ENCODE data around the gene TYMS.
A peak's percentile ranks its signal among the peaks of the same experiment; 100 is the strongest.

The TYMS gene

DNA sequence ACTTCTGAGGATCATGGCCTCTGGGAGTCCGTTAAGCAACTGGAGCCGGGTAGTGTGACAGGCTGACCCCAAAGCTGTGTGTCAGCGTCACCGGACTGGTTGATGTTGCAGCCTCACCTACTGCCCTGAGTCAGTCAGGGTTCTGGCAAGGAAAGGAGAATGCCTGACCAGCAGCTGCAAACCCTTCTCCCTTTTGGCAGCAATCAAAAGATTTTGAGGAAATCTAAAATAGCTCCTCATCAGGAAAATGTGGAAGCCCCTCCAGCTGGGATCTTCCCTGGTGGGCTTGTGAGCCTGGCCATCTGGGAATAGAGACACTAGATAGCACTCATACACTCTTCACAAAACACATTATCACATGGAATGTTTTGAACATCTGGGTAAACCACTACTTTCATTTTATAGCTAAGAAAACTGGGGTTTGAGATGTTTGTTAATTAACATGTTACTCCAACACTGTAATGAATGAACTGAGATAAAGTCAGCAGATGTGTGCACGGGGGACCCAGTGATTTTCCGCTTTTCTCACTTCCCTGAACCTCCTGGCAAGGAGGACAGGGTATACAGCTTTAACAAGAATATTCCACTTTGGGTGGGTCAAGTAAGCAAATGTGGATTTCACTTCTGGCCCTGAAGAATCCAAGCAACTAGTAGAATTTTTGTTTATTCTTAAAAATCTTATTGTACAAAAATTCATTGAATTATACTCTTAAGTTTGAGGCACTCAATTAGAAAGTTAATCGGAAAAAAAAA, 36.0 kb upstream of the TYMS start:
- Histone ChIP-seq H3K4me3 (ENCODE audit: low read depth in 1 of 5, low read length in 5 of 5) (no peak overlapping the region), H3K4me1 (ENCODE audit: control insufficient read depth in 5 of 5, insufficient read depth in 5 of 5, low read length in 5 of 5) (peaks cover 0 to 3% (median 0%) of the 10 kb centered on the region in 5 donors), H3K36me3 (ENCODE audit: control insufficient read depth in 5 of 5, insufficient read depth in 5 of 5, low read length in 5 of 5) (no peaks in the 10 kb centered on the region), H3K27ac (ENCODE audit: low read depth, low read length) (no peak overlapping the region), H3K9ac (ENCODE audit: low read length in 5 of 5) (no peak overlapping the region), H3K27me3 (ENCODE audit: control insufficient read depth in 5 of 5, insufficient read depth in 4 of 5, low read length in 5 of 5) (peaks cover 0 to 5% (median 0%) of the 10 kb centered on the region in 5 donors), H3K9me3 (ENCODE audit: control insufficient read depth in 5 of 5, low read length in 5 of 5) (no peaks in the 10 kb centered on the region)

DNA sequence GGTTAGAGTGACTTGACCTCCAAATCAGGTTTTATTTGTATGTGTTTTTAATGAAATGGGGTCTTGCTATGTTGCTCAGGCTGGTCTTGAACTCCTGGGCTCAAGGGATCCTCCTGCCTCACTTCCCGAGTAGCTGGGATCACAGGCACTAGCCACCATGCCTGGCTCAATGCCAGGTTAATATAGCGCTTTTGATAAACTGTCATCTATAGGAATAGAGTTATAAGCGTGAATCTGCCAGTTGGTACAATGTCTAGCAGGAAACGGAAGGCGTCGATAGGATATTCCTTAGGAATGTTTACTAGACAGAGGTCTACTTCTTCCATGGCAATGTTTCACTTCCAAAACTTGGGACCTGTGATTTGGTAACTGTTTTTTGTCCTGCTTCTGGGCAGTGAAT, 35.2 kb upstream of the TYMS start:
- Histone ChIP-seq H3K27ac (ENCODE audit: low read depth, low read length) (no peak overlapping the region), H3K36me3 (ENCODE audit: control insufficient read depth in 5 of 5, insufficient read depth in 5 of 5, low read length in 5 of 5) (no peaks in the 10 kb centered on the region), H3K4me1 (ENCODE audit: control insufficient read depth in 5 of 5, insufficient read depth in 5 of 5, low read length in 5 of 5) (peaks cover 0 to 3% (median 0%) of the 10 kb centered on the region in 5 donors), H3K9me3 (ENCODE audit: control insufficient read depth in 5 of 5, low read length in 5 of 5) (no peaks in the 10 kb centered on the region), H3K9ac (ENCODE audit: low read length in 5 of 5) (no peak overlapping the region), H3K27me3 (ENCODE audit: control insufficient read depth in 5 of 5, insufficient read depth in 4 of 5, low read length in 5 of 5) (peaks cover 0 to 5% (median 0%) of the 10 kb centered on the region in 5 donors), H3K4me3 (ENCODE audit: low read depth in 1 of 5, low read length in 5 of 5) (no peak overlapping the region)

DNA sequence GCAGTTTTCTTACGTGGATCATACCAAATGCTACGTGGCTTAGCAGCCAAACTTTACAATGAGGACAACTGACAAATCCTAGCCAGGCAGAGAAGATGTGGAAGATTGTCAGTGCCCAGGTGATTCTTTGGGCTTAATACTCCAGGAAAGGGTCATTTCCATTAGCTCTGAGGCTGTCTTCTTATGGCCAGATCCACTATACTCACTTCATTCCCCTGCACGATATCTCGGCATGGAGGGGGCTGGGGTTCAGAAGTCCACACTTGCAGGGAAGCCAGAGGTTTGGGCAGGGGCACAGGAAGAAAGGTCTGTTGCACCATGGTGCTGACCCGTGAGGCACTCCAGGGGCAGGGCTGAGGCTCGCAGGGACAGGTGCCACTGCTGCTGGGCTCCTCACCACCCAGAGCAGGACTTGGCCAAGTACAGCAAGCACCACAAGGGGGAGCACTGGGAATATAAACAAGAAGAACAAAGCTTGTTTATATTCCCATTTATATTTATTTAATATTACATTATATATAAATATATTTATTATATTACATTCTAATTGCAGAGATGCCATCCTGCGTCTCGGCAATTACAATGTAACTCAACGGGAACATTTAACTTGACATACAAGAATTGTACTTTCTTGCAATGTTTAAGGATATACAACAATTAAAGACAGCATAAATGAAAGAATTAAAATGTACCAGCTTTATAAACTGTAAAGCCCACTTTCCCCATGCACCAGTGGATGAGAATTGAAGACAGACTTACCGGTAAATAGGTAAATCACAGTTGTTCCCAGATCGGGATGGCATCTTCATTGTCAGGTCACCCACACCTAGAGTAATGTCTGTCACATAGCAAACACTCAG, 33.5 kb upstream of the TYMS start:
- Histone ChIP-seq H3K36me3 (ENCODE audit: control insufficient read depth in 5 of 5, insufficient read depth in 5 of 5, low read length in 5 of 5) (no peaks in the 10 kb centered on the region), H3K4me3 (ENCODE audit: low read depth in 1 of 5, low read length in 5 of 5) (no peak overlapping the region), H3K4me1 (ENCODE audit: control insufficient read depth in 5 of 5, insufficient read depth in 5 of 5, low read length in 5 of 5) (peaks cover 0 to 3% (median 0%) of the 10 kb centered on the region in 5 donors), H3K27me3 (ENCODE audit: control insufficient read depth in 5 of 5, insufficient read depth in 4 of 5, low read length in 5 of 5) (peaks cover 0 to 5% (median 0%) of the 10 kb centered on the region in 5 donors), H3K27ac (ENCODE audit: low read depth, low read length) (no peak overlapping the region), H3K9me3 (ENCODE audit: control insufficient read depth in 5 of 5, low read length in 5 of 5) (no peaks in the 10 kb centered on the region), H3K9ac (ENCODE audit: low read length in 5 of 5) (peak overlapping the region in 1 of 5 donors; percentile 11)

DNA sequence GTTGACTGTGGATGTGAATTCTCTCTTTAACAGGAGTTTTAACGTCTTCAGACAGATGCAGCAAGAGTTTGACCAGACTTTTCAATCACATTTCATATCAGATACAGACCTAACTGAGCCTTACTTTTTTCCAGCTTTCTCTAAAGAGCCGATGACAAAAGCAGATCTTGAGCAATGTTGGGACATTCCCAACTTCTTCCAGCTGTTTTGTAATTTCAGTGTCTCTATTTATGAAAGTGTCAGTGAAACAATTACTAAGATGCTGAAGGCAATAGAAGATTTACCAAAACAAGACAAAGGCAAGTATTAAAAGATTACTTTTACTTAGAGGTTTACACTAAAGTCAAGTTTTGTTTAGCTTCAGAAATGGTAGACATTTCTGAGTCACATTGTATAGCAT, 30.2 kb upstream of the TYMS start:
- Histone ChIP-seq H3K4me1 (ENCODE audit: control insufficient read depth in 5 of 5, insufficient read depth in 5 of 5, low read length in 5 of 5) (peaks cover 0 to 3% (median 0%) of the 10 kb centered on the region in 5 donors), H3K36me3 (ENCODE audit: control insufficient read depth in 5 of 5, insufficient read depth in 5 of 5, low read length in 5 of 5) (no peaks in the 10 kb centered on the region), H3K4me3 (ENCODE audit: low read depth in 1 of 5, low read length in 5 of 5) (no peak overlapping the region), H3K27me3 (ENCODE audit: control insufficient read depth in 5 of 5, insufficient read depth in 4 of 5, low read length in 5 of 5) (peaks cover 0 to 5% (median 0%) of the 10 kb centered on the region in 5 donors), H3K27ac (ENCODE audit: low read depth, low read length) (no peak overlapping the region), H3K9me3 (ENCODE audit: control insufficient read depth in 5 of 5, low read length in 5 of 5) (no peaks in the 10 kb centered on the region), H3K9ac (ENCODE audit: low read length in 5 of 5) (no peak overlapping the region)

DNA sequence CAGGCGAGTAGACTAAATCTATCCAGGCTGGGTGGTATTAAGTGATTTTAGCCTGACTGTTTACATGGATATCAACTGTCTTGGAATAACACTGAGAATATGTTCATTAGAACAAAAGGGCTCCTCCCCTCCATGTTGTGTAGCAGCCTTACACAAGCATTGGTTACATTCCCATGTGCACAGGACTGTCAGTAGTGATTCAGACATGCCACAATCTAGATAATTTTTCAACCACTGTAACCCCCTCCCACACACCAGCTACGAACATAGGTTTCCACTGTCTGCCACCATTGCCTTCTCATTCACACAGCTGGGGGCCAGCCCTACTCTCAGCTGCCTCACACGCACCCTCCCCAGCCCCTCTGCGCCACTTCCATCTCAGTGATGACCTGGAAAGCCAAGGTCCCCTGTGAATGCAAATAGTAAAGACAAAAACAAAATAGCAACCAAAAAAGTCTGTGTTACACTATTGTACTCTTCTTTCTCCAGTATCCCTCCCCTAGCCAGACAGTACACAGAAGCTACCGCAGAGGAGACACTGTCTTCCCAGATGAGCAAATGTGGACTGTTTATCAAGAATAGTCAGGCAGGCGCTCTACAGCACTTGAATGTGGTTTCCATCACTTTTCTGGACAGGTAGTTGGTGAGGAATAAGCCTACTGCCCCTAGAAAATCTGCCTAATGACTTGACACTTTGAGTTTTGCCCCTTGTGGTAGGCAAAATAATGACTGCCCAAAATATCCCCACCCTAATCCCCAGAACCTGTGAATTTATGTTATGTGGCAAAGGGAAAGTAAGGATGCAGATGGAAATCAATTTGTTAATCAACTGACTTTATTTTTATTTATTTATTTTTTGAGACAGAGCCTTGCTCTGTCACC, 27.9 kb upstream of the TYMS start:
- H3K9ac ChIP-seq (ENCODE audit: low read length in 5 of 5): no peak overlapping the region
- no peaks in the 10 kb centered on the region for H3K4me1 ChIP-seq (ENCODE audit: control insufficient read depth in 5 of 5, insufficient read depth in 5 of 5, low read length in 5 of 5)
- H3K27ac ChIP-seq (ENCODE audit: low read depth, low read length): no peak overlapping the region
- H3K4me3 ChIP-seq (ENCODE audit: low read depth in 1 of 5, low read length in 5 of 5): no peak overlapping the region
- H3K27me3 ChIP-seq (ENCODE audit: control insufficient read depth in 5 of 5, insufficient read depth in 4 of 5, low read length in 5 of 5): peaks cover 0 to 2% (median 0%) of the 10 kb centered on the region in 5 donors
- no peaks in the 10 kb centered on the region for H3K36me3 ChIP-seq (ENCODE audit: control insufficient read depth in 5 of 5, insufficient read depth in 5 of 5, low read length in 5 of 5)
- no peaks in the 10 kb centered on the region for H3K9me3 ChIP-seq (ENCODE audit: control insufficient read depth in 5 of 5, low read length in 5 of 5)

DNA sequence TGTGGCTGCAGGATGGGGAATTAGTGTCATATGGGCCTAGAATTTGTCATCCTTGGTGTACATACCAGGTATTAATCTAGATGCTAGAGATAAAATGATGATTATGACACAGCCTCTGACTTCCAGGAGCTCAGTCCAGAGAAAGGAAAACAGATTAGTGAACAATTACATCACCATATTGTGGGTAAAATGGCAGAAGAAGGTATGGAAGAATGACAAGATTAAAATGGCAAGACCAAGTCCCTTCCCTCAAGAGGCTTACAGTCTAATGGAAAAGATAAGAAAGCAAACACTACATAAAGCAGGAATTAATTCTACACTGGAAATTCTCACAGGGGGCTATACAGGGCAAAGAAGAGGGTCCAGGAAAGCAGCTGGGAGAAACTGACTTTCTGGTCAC, 25.9 kb upstream of the TYMS start:
- no peak overlapping the region for H3K9ac ChIP-seq (ENCODE audit: low read length in 5 of 5)
- H3K4me1 ChIP-seq (ENCODE audit: control insufficient read depth in 5 of 5, insufficient read depth in 5 of 5, low read length in 5 of 5): no peaks in the 10 kb centered on the region
- no peak overlapping the region for H3K27ac ChIP-seq (ENCODE audit: low read depth, low read length)
- no peaks in the 10 kb centered on the region for H3K9me3 ChIP-seq (ENCODE audit: control insufficient read depth in 5 of 5, low read length in 5 of 5)
- peaks cover 0 to 2% (median 0%) of the 10 kb centered on the region in 5 donors for H3K27me3 ChIP-seq (ENCODE audit: control insufficient read depth in 5 of 5, insufficient read depth in 4 of 5, low read length in 5 of 5)
- H3K36me3 ChIP-seq (ENCODE audit: control insufficient read depth in 5 of 5, insufficient read depth in 5 of 5, low read length in 5 of 5): no peaks in the 10 kb centered on the region
- no peak overlapping the region for H3K4me3 ChIP-seq (ENCODE audit: low read depth in 1 of 5, low read length in 5 of 5)

DNA sequence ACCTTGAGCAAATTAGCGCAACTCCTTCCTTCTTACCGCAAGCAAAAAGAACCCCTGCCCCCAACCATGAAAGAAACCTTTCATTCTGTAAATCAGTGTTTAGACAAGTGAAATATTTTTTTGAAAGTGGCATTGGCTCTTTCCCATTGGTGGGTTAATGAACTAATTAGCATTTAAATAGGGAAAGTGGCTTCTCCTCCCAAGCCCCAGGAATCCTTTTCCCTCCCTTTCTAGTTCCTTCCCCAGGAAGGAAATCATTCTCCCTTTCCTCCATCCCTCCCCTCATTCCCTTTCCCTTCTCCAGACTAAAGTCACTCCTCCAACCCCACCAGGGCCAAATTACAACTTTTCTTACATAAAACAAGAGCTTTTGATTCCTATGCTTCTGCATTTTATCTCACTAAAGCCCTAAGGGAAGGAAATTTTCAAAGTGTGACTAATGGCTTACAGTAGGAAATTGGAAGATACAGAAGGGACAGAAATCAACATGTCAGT, 22.9 kb upstream of the TYMS start:
- Histone ChIP-seq H3K36me3 (ENCODE audit: control insufficient read depth in 5 of 5, insufficient read depth in 5 of 5, low read length in 5 of 5) (no peaks in the 10 kb centered on the region), H3K9me3 (ENCODE audit: control insufficient read depth in 5 of 5, low read length in 5 of 5) (no peaks in the 10 kb centered on the region), H3K27me3 (ENCODE audit: control insufficient read depth in 5 of 5, insufficient read depth in 4 of 5, low read length in 5 of 5) (peaks cover 0 to 2% (median 0%) of the 10 kb centered on the region in 5 donors), H3K9ac (ENCODE audit: low read length in 5 of 5) (no peak overlapping the region), H3K4me1 (ENCODE audit: control insufficient read depth in 5 of 5, insufficient read depth in 5 of 5, low read length in 5 of 5) (no peaks in the 10 kb centered on the region), H3K4me3 (ENCODE audit: low read depth in 1 of 5, low read length in 5 of 5) (no peak overlapping the region), H3K27ac (ENCODE audit: low read depth, low read length) (no peak overlapping the region)

DNA sequence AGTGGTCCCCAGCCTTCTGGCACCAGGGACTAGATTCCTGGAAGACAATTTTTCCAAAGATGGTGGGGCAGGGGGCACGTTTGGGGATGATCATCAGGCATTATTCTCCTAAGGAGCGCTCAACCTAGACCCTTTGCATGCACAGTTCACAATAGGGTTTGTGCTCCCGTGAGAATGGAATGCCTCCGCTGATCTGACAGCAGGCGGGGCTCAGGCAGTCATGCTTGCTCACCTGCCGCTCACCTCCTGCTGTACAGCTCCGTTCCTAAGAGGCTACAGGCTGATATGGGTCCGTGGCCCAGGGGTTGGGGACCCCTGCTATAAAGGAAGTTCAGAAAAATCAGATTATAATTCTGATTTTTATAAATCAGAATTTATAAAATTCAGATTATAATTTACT, 22.3 kb upstream of the TYMS start:
- Histone ChIP-seq H3K4me3 (ENCODE audit: low read depth in 1 of 5, low read length in 5 of 5) (no peak overlapping the region), H3K9me3 (ENCODE audit: control insufficient read depth in 5 of 5, low read length in 5 of 5) (no peaks in the 10 kb centered on the region), H3K27ac (ENCODE audit: low read depth, low read length) (no peak overlapping the region), H3K4me1 (ENCODE audit: control insufficient read depth in 5 of 5, insufficient read depth in 5 of 5, low read length in 5 of 5) (no peaks in the 10 kb centered on the region), H3K36me3 (ENCODE audit: control insufficient read depth in 5 of 5, insufficient read depth in 5 of 5, low read length in 5 of 5) (no peaks in the 10 kb centered on the region), H3K27me3 (ENCODE audit: control insufficient read depth in 5 of 5, insufficient read depth in 4 of 5, low read length in 5 of 5) (peaks cover 0 to 2% (median 0%) of the 10 kb centered on the region in 5 donors), H3K9ac (ENCODE audit: low read length in 5 of 5) (no peak overlapping the region)

DNA sequence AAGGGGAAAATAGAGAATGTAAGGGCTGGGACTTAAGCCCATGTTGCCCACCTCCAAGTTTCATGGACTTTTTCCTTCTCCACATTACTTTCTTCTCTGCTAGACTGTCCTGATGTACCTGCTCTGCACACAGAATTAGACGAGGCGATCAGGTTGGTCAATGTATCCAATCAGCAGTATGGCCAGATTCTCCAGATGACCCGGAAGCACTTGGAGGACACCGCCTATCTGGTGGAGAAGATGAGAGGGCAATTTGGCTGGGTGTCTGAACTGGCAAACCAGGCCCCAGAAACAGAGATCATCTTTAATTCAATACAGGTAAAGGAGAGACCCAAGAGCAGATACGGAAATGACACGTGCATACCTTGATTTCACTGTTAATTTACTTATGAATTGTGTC, 16.2 kb upstream of the TYMS start:
- H3K9me3 ChIP-seq (ENCODE audit: control insufficient read depth in 5 of 5, low read length in 5 of 5): no peaks in the 10 kb centered on the region
- no peaks in the 10 kb centered on the region for H3K36me3 ChIP-seq (ENCODE audit: control insufficient read depth in 5 of 5, insufficient read depth in 5 of 5, low read length in 5 of 5)
- no peak overlapping the region for H3K27ac ChIP-seq (ENCODE audit: low read depth, low read length)
- H3K27me3 ChIP-seq (ENCODE audit: control insufficient read depth in 5 of 5, insufficient read depth in 4 of 5, low read length in 5 of 5): peaks cover 0 to 2% (median 0%) of the 10 kb centered on the region in 5 donors
- no peak overlapping the region for H3K9ac ChIP-seq (ENCODE audit: low read length in 5 of 5)
- H3K4me3 ChIP-seq (ENCODE audit: low read depth in 1 of 5, low read length in 5 of 5): no peak overlapping the region
- no peaks in the 10 kb centered on the region for H3K4me1 ChIP-seq (ENCODE audit: control insufficient read depth in 5 of 5, insufficient read depth in 5 of 5, low read length in 5 of 5)
